ENCODE measurements around the gene THOC6.

- TF ChIP-seq GATA2 (IDR thresholded peaks at IDR 0.05; ENCODE audit: low read depth, low read length) (no peak), GATA3 (IDR thresholded peaks at IDR 0.05; ENCODE audit: low read depth, low read length) (no peak)
These were observed 11.6 kb downstream of the THOC6 start for GRCh38 chr16:3035289-3035971.
